Cerebellar nuclear complex (tissue), 1 donor: ENCODE data around the gene RHOA.

Experiments used
- DNase-seq, 2 experiments: peaks; one replicate each; lab custom pipeline; 2025; lab: John Stamatoyannopoulos, UW

RHOA gene

DNA sequence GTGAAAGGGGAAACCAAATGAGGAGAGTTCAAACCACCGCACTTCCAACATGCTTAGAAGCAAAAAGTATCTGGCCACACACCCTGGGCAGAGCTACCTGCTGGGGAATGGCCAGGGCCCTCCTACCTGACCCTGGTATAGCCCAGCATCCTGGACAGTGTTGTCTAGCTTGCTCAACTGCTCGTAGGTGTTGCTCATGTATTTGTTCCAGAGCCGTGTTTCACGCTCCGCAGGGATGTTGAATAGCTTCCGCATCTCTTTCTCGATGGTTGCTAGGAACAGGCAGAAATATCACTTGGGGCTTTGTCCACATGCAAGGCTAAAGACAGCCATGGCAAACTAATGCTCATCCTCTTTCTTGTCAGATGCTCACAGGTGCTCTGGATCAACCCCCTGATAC lies 87.0 kb downstream of the RHOA start:
- DNase-seq, result no peak

DNA sequence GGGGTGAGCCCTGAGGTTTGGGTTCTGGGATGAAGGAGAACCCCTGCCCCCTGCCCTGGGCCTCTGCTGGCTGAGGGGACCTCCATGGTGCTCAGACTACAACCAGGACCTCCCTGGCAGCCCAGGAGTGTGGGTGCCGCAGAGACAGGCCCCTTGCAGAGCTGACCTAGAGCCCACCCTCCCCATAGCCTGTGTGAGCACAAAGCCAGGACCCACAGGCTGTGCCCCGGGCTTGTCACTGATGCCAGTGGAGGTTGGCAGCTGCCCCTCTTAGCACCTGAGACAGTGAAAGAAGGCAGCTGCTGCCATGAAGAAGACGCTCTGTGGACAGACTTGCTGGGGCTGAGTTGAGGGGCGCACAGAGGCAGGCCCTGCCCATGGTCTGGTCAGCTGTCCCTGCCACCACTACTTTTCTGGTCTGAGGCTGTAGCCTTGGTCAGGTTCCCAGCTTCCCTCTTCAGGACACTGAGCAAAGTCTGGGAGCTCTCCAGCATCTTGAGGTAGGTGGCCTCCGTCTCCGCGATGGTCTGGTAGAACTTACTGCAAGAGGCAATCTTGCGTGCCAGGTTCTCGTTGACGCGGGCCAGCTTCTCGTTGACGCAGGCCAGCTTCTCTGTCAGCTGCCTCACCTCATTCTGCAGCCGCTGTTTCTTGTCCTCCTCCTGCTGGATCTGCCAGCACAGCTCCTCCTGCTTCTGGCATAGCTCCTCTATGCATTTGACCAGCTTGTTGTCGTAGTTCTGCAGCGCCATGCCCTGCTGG lies 94.9 kb downstream of the RHOA start:
- DNase-seq, result no peak

DNA sequence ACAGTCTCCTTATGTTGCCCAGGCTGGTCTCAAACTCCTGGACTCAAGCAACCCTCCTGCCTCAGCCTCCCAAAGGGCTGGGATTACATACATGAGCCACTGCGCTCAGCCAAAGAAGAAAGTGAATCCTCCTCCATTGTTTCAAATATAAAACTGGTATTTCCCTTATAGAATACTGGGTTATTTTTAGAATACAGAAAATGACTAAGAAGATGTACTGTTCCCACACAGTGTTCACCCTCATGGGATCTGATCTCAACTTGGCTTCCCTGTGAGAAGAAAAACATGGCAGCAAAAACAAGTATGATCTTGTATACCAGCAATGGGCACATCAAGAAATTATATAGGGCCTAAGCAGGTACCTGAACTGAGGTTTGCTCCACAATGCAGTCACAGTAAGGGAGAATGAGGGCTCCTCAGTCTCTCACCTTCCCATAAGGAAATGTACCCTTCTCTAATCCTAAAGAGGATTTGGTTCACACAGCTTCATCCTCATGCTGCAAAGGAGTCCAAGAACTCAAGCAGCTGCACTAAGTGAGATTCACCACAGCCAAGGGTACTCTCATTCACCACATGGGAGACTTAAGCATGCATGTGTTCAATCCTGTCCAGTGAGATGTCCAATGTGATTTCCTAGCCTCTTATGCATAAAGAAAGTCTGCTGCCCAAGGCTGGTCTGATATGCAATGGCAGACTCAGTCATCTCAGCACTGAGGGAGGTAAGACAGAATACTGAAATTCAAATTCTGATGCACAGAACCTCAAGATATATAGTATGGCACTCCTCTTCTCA lies 97.7 kb downstream of the RHOA start:
- no peak for DNase-seq

- no peak for DNase-seq
Observed at GRCh38 chr3:49311283-49311682, 100.5 kb downstream of the RHOA start.

GRCh38 chr3:49310677-49311076 lies 101.1 kb downstream of the RHOA start:
- no peak for DNase-seq
